ENCODE measurements around the gene FANCF. TPM values are rescaled to one million over a fixed set of nuclear protein-coding genes. Genes with fewer than 3 reads are reported as not detected.

The FANCF gene
- polyA plus RNA-seq, 2 donors, result 3.7 to 4.6 TPM

GRCh38 chr11:22626573-22627239, 1.1 kb upstream of the FANCF start:
- no peaks in the 10 kb centered on the region for H3K27me3 ChIP-seq (ENCODE audit: control insufficient read depth in 1 of 2, insufficient read depth in 2 of 2, low read length in 2 of 2)
- no peaks in the 10 kb centered on the region for H3K36me3 ChIP-seq (ENCODE audit: control insufficient read depth in 2 of 2, insufficient read depth in 2 of 2, low read length in 1 of 2)
- no peak overlapping the region for H3K27ac ChIP-seq (ENCODE audit: low read depth in 2 of 2, low read length in 1 of 2)
- WGBS, 2 donors, result 92 to 96% methylated on average over 14 of the region's 14 CpGs
- H3K9me3 ChIP-seq (ENCODE audit: control insufficient read depth in 2 of 2, insufficient read depth in 1 of 2, low read depth in 1 of 2, low read length in 1 of 2), result no peaks in the 10 kb centered on the region
- H3K4me1 ChIP-seq (ENCODE audit: control insufficient read depth in 2 of 2, insufficient read depth in 2 of 2, low read length in 1 of 2), result peaks cover 0 to 3% of the 10 kb centered on the region in 2 donors
- H3K4me3 ChIP-seq (ENCODE audit: low read depth in 1 of 2, low read length in 2 of 2), result no peak overlapping the region

DNA sequence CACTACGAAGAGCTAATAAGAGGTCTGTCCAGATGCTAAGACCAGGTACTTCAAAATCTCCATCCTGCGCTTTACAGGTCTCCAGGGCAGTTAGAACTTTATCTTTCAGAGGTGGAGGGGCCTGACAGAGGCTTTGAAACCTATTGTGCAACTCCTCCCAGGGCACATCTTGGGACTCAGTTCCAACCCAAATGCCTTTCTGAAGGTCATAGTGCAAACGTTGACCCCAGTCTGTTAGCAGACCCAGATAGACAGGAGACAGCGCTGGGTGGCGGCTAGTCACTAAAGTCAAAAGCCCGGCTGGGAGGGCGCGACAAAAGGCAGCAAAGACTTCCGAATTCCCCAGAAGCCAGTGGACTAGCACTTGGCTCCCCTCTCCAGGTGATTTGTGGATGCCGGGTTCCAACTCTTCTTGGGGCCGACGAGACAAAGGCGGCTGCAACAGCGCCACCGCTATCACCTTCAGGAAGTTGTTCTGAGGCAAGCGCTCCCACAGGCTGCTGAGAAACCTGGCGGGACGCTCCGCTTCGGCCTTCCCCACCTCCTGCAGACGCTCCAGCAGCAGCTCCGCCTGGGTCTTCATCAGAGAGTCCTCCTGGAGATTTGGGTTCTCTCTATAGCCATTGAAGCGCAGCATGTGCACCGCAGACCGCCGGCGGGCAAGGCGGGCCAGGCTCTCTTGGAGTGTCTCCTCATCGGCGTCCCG, 728 bp downstream of the FANCF start:
- Histone ChIP-seq H3K9me3 (ENCODE audit: control insufficient read depth in 2 of 2, insufficient read depth in 1 of 2, low read depth in 1 of 2, low read length in 1 of 2) (no peaks in the 10 kb centered on the region), H3K4me3 (ENCODE audit: low read depth in 1 of 2, low read length in 2 of 2) (peak overlapping the region; percentile 94 to 97), H3K36me3 (ENCODE audit: control insufficient read depth in 2 of 2, insufficient read depth in 2 of 2, low read length in 1 of 2) (no peaks in the 10 kb centered on the region), H3K27ac (ENCODE audit: low read depth in 2 of 2, low read length in 1 of 2) (peak overlapping the region; percentile 96 to 97), H3K27me3 (ENCODE audit: control insufficient read depth in 1 of 2, insufficient read depth in 2 of 2, low read length in 2 of 2) (no peaks in the 10 kb centered on the region), H3K4me1 (ENCODE audit: control insufficient read depth in 2 of 2, insufficient read depth in 2 of 2, low read length in 1 of 2) (peaks cover 0 to 3% of the 10 kb centered on the region in 2 donors)
- WGBS, 2 donors, result 3 to 5% methylated on average over 31 of the region's 31 CpGs

- Histone ChIP-seq H3K4me1 (ENCODE audit: control insufficient read depth in 2 of 2, insufficient read depth in 2 of 2, low read length in 1 of 2) (no peaks in the 10 kb centered on the region), H3K9me3 (ENCODE audit: control insufficient read depth in 2 of 2, insufficient read depth in 1 of 2, low read depth in 1 of 2, low read length in 1 of 2) (no peaks in the 10 kb centered on the region), H3K4me3 (ENCODE audit: low read depth in 1 of 2, low read length in 2 of 2) (no peak overlapping the region), H3K27me3 (ENCODE audit: control insufficient read depth in 1 of 2, insufficient read depth in 2 of 2, low read length in 2 of 2) (no peaks in the 10 kb centered on the region), H3K27ac (ENCODE audit: low read depth in 2 of 2, low read length in 1 of 2) (no peak overlapping the region), H3K36me3 (ENCODE audit: control insufficient read depth in 2 of 2, insufficient read depth in 2 of 2, low read length in 1 of 2) (no peaks in the 10 kb centered on the region)
- WGBS, 2 donors, result 88 to 91% methylated on average over 5 of the region's 5 CpGs
These were observed 7.8 kb downstream of the FANCF start for GRCh38 chr11:22617868-22618267.

GRCh38 chr11:22603933-22604332, 21.7 kb downstream of the FANCF start:
- no peaks in the 10 kb centered on the region for H3K9me3 ChIP-seq (ENCODE audit: control insufficient read depth in 2 of 2, insufficient read depth in 1 of 2, low read depth in 1 of 2, low read length in 1 of 2)
- 28 to 39% methylated on average over 1 of the region's 1 CpG for WGBS, 2 donors
- no peak overlapping the region for H3K4me3 ChIP-seq (ENCODE audit: low read depth in 1 of 2, low read length in 2 of 2)
- no peaks in the 10 kb centered on the region for H3K27me3 ChIP-seq (ENCODE audit: control insufficient read depth in 1 of 2, insufficient read depth in 2 of 2, low read length in 2 of 2)
- no peaks in the 10 kb centered on the region for H3K36me3 ChIP-seq (ENCODE audit: control insufficient read depth in 2 of 2, insufficient read depth in 2 of 2, low read length in 1 of 2)
- H3K27ac ChIP-seq (ENCODE audit: low read depth in 2 of 2, low read length in 1 of 2), result no peak overlapping the region
- no peaks in the 10 kb centered on the region for H3K4me1 ChIP-seq (ENCODE audit: control insufficient read depth in 2 of 2, insufficient read depth in 2 of 2, low read length in 1 of 2)

DNA sequence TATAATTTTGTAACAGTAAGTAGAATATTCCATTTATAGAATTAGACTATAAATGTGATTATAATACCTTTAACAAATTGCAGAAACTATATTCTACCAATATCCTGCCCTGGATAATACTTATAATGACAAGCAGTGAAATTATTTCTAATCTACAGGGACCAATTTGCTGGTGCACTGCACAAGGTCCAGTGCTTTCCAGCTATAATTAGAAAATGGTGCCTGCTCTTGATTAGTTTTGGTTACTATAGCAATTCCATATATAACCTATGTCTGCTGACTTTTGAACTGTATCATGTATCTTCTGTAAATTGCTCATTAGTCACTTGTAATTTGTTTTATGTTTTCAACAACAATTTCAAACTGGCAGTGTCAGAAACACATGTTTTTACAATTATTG, 23.1 kb downstream of the FANCF start:
- Histone ChIP-seq H3K4me1 (ENCODE audit: control insufficient read depth in 2 of 2, insufficient read depth in 2 of 2, low read length in 1 of 2) (no peaks in the 10 kb centered on the region), H3K27ac (ENCODE audit: low read depth in 2 of 2, low read length in 1 of 2) (no peak overlapping the region), H3K9me3 (ENCODE audit: control insufficient read depth in 2 of 2, insufficient read depth in 1 of 2, low read depth in 1 of 2, low read length in 1 of 2) (no peaks in the 10 kb centered on the region), H3K27me3 (ENCODE audit: control insufficient read depth in 1 of 2, insufficient read depth in 2 of 2, low read length in 2 of 2) (no peaks in the 10 kb centered on the region), H3K36me3 (ENCODE audit: control insufficient read depth in 2 of 2, insufficient read depth in 2 of 2, low read length in 1 of 2) (no peaks in the 10 kb centered on the region), H3K4me3 (ENCODE audit: low read depth in 1 of 2, low read length in 2 of 2) (no peak overlapping the region)

DNA sequence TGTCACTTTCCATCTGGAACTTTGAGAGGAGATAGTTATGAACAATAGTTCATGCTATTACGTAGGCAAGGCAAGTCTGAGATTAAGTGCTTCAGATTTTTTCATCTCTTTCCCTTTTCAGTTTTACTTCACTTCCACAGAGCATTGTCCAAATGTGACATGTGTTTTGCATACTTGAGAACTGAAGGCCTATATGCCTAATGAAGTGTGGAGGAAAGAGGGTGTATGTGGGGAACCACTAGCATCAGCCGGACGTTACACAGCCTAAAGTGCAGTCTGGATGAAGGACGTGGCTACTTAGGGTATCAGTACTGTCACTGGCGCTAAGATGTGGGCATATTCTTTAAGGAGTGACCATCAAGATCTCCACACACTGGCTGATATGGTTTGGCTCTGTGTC, 26.2 kb downstream of the FANCF start:
- Histone ChIP-seq H3K9me3 (ENCODE audit: control insufficient read depth in 2 of 2, insufficient read depth in 1 of 2, low read depth in 1 of 2, low read length in 1 of 2) (peaks cover 0 to 2% of the 10 kb centered on the region in 2 donors), H3K27me3 (ENCODE audit: control insufficient read depth in 1 of 2, insufficient read depth in 2 of 2, low read length in 2 of 2) (no peaks in the 10 kb centered on the region), H3K4me3 (ENCODE audit: low read depth in 1 of 2, low read length in 2 of 2) (no peak overlapping the region), H3K36me3 (ENCODE audit: control insufficient read depth in 2 of 2, insufficient read depth in 2 of 2, low read length in 1 of 2) (no peaks in the 10 kb centered on the region), H3K4me1 (ENCODE audit: control insufficient read depth in 2 of 2, insufficient read depth in 2 of 2, low read length in 1 of 2) (no peaks in the 10 kb centered on the region), H3K27ac (ENCODE audit: low read depth in 2 of 2, low read length in 1 of 2) (no peak overlapping the region)
- 88% methylated on average over 5 of the region's 5 CpGs for WGBS, 2 donors

DNA sequence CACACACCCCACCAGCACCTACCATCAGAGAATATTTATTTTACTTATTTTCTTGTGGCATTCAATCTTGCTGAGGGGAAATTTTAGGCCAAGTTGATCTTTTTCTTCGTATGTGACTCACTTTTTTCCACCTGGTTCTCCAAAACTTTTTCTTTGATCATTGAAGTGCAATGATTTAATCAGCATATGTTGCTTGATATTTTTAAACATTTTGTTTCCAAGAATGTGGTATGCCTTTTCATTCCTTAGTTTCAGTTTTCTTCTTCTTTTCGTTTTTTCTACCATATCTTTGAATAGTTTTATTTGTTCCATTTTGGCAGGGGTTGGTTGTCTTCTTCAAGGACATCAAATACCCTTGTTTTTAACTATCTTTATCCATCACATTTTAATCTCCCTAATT, 28.6 kb downstream of the FANCF start:
- H3K27me3 ChIP-seq (ENCODE audit: control insufficient read depth in 1 of 2, insufficient read depth in 2 of 2, low read length in 2 of 2), result no peaks in the 10 kb centered on the region
- H3K36me3 ChIP-seq (ENCODE audit: control insufficient read depth in 2 of 2, insufficient read depth in 2 of 2, low read length in 1 of 2), result no peaks in the 10 kb centered on the region
- H3K9me3 ChIP-seq (ENCODE audit: control insufficient read depth in 2 of 2, insufficient read depth in 1 of 2, low read depth in 1 of 2, low read length in 1 of 2), result peaks cover 0 to 2% of the 10 kb centered on the region in 2 donors
- H3K4me3 ChIP-seq (ENCODE audit: low read depth in 1 of 2, low read length in 2 of 2), result no peak overlapping the region
- no peak overlapping the region for H3K27ac ChIP-seq (ENCODE audit: low read depth in 2 of 2, low read length in 1 of 2)
- WGBS, 2 donors, result 61 to 64% methylated on average over 2 of the region's 2 CpGs
- no peaks in the 10 kb centered on the region for H3K4me1 ChIP-seq (ENCODE audit: control insufficient read depth in 2 of 2, insufficient read depth in 2 of 2, low read length in 1 of 2)

GRCh38 chr11:22584976-22585375, 40.6 kb downstream of the FANCF start:
- H3K27ac ChIP-seq (ENCODE audit: low read depth in 2 of 2, low read length in 1 of 2), result no peak overlapping the region
- H3K36me3 ChIP-seq (ENCODE audit: control insufficient read depth in 2 of 2, insufficient read depth in 2 of 2, low read length in 1 of 2), result no peaks in the 10 kb centered on the region
- H3K4me1 ChIP-seq (ENCODE audit: control insufficient read depth in 2 of 2, insufficient read depth in 2 of 2, low read length in 1 of 2), result no peaks in the 10 kb centered on the region
- no peaks in the 10 kb centered on the region for H3K9me3 ChIP-seq (ENCODE audit: control insufficient read depth in 2 of 2, insufficient read depth in 1 of 2, low read depth in 1 of 2, low read length in 1 of 2)
- H3K27me3 ChIP-seq (ENCODE audit: control insufficient read depth in 1 of 2, insufficient read depth in 2 of 2, low read length in 2 of 2), result no peaks in the 10 kb centered on the region
- no peak overlapping the region for H3K4me3 ChIP-seq (ENCODE audit: low read depth in 1 of 2, low read length in 2 of 2)
- 79% methylated on average over 2 of the region's 2 CpGs for WGBS, 2 donors

DNA sequence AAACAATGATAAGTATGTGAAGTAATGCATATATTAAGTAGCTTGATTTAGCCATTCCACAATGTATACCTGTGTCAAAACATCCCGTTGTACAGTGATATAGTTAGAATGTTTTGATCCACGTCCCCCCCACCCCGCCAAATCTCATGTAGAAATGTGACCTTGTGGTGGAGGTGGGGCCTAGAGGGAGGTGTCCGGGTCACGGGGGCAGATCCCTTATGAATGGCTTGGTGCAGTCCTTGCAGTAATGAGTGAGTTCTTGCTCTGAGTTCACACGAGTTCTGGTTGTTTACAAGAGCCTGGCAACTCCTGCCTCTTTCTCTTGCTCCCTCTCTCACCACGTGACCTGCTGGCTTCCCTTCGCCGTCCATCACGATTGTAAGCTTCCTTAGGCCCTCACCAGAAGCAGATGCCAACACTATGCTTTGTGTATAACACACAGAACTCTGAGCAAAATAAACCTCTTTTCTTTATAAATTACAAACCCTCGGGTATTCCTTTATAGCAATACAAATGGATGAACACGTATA, 41.6 kb downstream of the FANCF start:
- Histone ChIP-seq H3K4me1 (ENCODE audit: control insufficient read depth in 2 of 2, insufficient read depth in 2 of 2, low read length in 1 of 2) (no peaks in the 10 kb centered on the region), H3K27me3 (ENCODE audit: control insufficient read depth in 1 of 2, insufficient read depth in 2 of 2, low read length in 2 of 2) (no peaks in the 10 kb centered on the region)
- WGBS, 2 donors, result 75 to 77% methylated on average over 12 of the region's 12 CpGs

DNA sequence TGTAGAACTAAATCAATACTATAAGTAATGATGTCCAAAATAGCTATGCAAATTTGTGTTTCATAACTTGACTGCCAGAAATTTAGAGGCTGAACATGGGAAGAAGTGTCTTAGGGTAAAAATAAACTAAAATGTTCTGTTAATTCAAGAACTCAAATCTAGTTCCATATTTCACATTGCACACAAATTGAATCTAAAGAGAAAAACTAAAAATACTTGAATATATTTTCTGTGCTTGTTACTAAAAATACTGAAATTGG, 43.5 kb downstream of the FANCF start:
- no peaks in the 10 kb centered on the region for H3K36me3 ChIP-seq (ENCODE audit: control insufficient read depth in 2 of 2, insufficient read depth in 2 of 2, low read length in 1 of 2)

More for the DNA sequence above, 41.6 kb downstream of the FANCF start:
- H3K27ac ChIP-seq (ENCODE audit: low read depth in 2 of 2, low read length in 1 of 2), result no peak overlapping the region
- no peak overlapping the region for H3K4me3 ChIP-seq (ENCODE audit: low read depth in 1 of 2, low read length in 2 of 2)
- H3K9me3 ChIP-seq (ENCODE audit: control insufficient read depth in 2 of 2, insufficient read depth in 1 of 2, low read depth in 1 of 2, low read length in 1 of 2), result no peaks in the 10 kb centered on the region
- no peaks in the 10 kb centered on the region for H3K36me3 ChIP-seq (ENCODE audit: control insufficient read depth in 2 of 2, insufficient read depth in 2 of 2, low read length in 1 of 2)

More for the DNA sequence above, 43.5 kb downstream of the FANCF start:
- H3K27me3 ChIP-seq (ENCODE audit: control insufficient read depth in 1 of 2, insufficient read depth in 2 of 2, low read length in 2 of 2), result no peaks in the 10 kb centered on the region
- H3K4me3 ChIP-seq (ENCODE audit: low read depth in 1 of 2, low read length in 2 of 2), result no peak overlapping the region
- no peak overlapping the region for H3K27ac ChIP-seq (ENCODE audit: low read depth in 2 of 2, low read length in 1 of 2)
- H3K4me1 ChIP-seq (ENCODE audit: control insufficient read depth in 2 of 2, insufficient read depth in 2 of 2, low read length in 1 of 2), result no peaks in the 10 kb centered on the region
- H3K9me3 ChIP-seq (ENCODE audit: control insufficient read depth in 2 of 2, insufficient read depth in 1 of 2, low read depth in 1 of 2, low read length in 1 of 2), result no peaks in the 10 kb centered on the region
